Fibroblast of the conjunctiva (primary cell): Measurements from ENCODE around the gene DCAF11.
A peak's percentile ranks its signal among the peaks of the same experiment; 100 is the strongest.

ENCODE experiments used
- DNase-seq: peaks from one replicate; pipeline ENCODE4 v3.0.0-alpha.2; 2010; ENCODE audit warnings: low read depth

DCAF11 gene

GRCh38 chr14:24079491-24080141 is 35.0 kb upstream of the DCAF11 start:
- DNase-seq: no peak

- DNase-seq: no peak
Measured at GRCh38 chr14:24080142-24080530, 34.4 kb upstream of the DCAF11 start.

GRCh38 chr14:24080888-24081738 is 33.5 kb upstream of the DCAF11 start:
- no peak for DNase-seq

GRCh38 chr14:24081739-24082211 is 32.8 kb upstream of the DCAF11 start:
- DNase-seq: no peak

GRCh38 chr14:24082411-24083080 is 32.0 kb upstream of the DCAF11 start:
- DNase-seq: no peak

GRCh38 chr14:24083462-24083861 is 31.1 kb upstream of the DCAF11 start:
- DNase-seq: no peak

GRCh38 chr14:24084440-24084839 is 30.1 kb upstream of the DCAF11 start:
- DNase-seq: no peak

- no peak for DNase-seq
Measured at GRCh38 chr14:24085215-24085614, 29.4 kb upstream of the DCAF11 start.

- no peak for DNase-seq
Measured at GRCh38 chr14:24086193-24086955, 28.2 kb upstream of the DCAF11 start.

- DNase-seq: no peak
Measured at GRCh38 chr14:24087004-24087403, 27.6 kb upstream of the DCAF11 start.

GRCh38 chr14:24088095-24088494 is 26.5 kb upstream of the DCAF11 start:
- DNase-seq: no peak

- no peak for DNase-seq
Measured at GRCh38 chr14:24089890-24090289, 24.7 kb upstream of the DCAF11 start.

- no peak for DNase-seq
Measured at GRCh38 chr14:24092110-24092504, 22.5 kb upstream of the DCAF11 start.

- no peak for DNase-seq
Measured at GRCh38 chr14:24092505-24093206, 21.9 kb upstream of the DCAF11 start.

- no peak for DNase-seq
Measured at GRCh38 chr14:24093207-24093900, 21.2 kb upstream of the DCAF11 start.

GRCh38 chr14:24093901-24094840 is 20.4 kb upstream of the DCAF11 start, which contains the start of gene PCK2:
PCK2 (plus strand) TSS chr14:24094311; CDS start chr14:24094406, 95 bp downstream.
- DNase-seq: peak; percentile 96

- DNase-seq: no peak
Measured at GRCh38 chr14:24094841-24095270, 19.7 kb upstream of the DCAF11 start.

GRCh38 chr14:24095271-24096068 is 19.1 kb upstream of the DCAF11 start:
- DNase-seq: peak; percentile 43
